ENCODE results near the gene RASA2. TPM values are rescaled to one million over a fixed set of nuclear protein-coding genes. Genes with fewer than 3 reads are reported as not detected.

Gene RASA2
- total and polyA plus RNA-seq, 2 experiments from 2014 or later, result 16.6 to 28.6 TPM

GRCh38 chr3:141507392-141508066 is 20.7 kb downstream of the RASA2 start:
- peak; percentile 65 for ATAC-seq
- TF ChIP-seq ETS1 (IDR thresholded peaks at IDR 0.05) (no peak), ZNF114 (CRISPR knock-in tag; IDR thresholded peaks at IDR 0.05) (no peak), EZH2phosphoT487 (IDR thresholded peaks at IDR 0.05; ENCODE audit: unreplicated experiment) (no peak), CTCF (conservative IDR thresholded peaks at IDR 0.05; ENCODE audit: low read depth in 2 of 2) (no peak), POLR2AphosphoS5 (IDR thresholded peaks at IDR 0.05; ENCODE audit: low read depth) (no peak), JUNB (IDR thresholded peaks at IDR 0.05; ENCODE audit: unreplicated experiment) (no peak), NANOG (IDR thresholded peaks at IDR 0.05; ENCODE audit: borderline replicate concordance) (no peak), ZNF462 (CRISPR knock-in tag; IDR thresholded peaks at IDR 0.05) (no peak), ZNF331 (CRISPR knock-in tag; IDR thresholded peaks at IDR 0.05; ENCODE audit: low read depth) (no peak), STAT1 (IDR thresholded peaks at IDR 0.05; ENCODE audit: unreplicated experiment) (no peak), REST (IDR thresholded peaks at IDR 0.05; ENCODE audit: unreplicated experiment) (no peak), CREB1 (CRISPR knock-in tag; IDR thresholded peaks at IDR 0.05; ENCODE audit: low read depth) (no peak)

More at GRCh38 chr3:141507392-141508066, 20.7 kb downstream of the RASA2 start:
- 0 out of 2 replicates have a peak overlapping the region, but pooled peaks have one; percentile 19 for H3K27ac Mint-ChIP-seq
- no peaks in the 10 kb centered on the region for H3K27me3 Mint-ChIP-seq (ENCODE audit: insufficient read depth, low read depth, poor library complexity)
- no peaks in the 10 kb centered on the region for H3K36me3 Mint-ChIP-seq (ENCODE audit: low read depth)
- no peak overlapping the region for H3K27ac ChIP-seq (ENCODE audit: low read depth)
- H3K9me3 Mint-ChIP-seq, result no peaks in the 10 kb centered on the region
- H3K36me3 ChIP-seq (ENCODE audit: insufficient read depth), result no peaks in the 10 kb centered on the region
- no peak overlapping the region for H3K4me2 ChIP-seq
- no peak overlapping the region for H3K4me3 ChIP-seq
- peaks cover 7% of the 10 kb centered on the region; the same call in 1 of the 2 replicates for H3K4me1 ChIP-seq (ENCODE audit: insufficient read depth)
- peaks cover 9% of the 10 kb centered on the region; the same call in 1 of the 2 replicates for H4K20me1 ChIP-seq (replicated peaks; ENCODE audit: insufficient read depth)
- peaks cover 8% of the 10 kb centered on the region; the same call in 2 of the 3 replicates for H3K4me1 Mint-ChIP-seq
- peaks cover 72% of the 10 kb centered on the region for H3K79me2 ChIP-seq (replicated peaks; ENCODE audit: insufficient read depth)
- H2AFZ ChIP-seq, result no peak overlapping the region
- H3K4me3 Mint-ChIP-seq, result no peak overlapping the region
- no peaks in the 10 kb centered on the region for H3K27me3 ChIP-seq (ENCODE audit: insufficient read depth)
- H3K9me2 ChIP-seq (ENCODE audit: insufficient read depth), result no peaks in the 10 kb centered on the region
- no peak for DNase-seq (ENCODE audit: low spot score)
- no peaks in the 10 kb centered on the region for H3F3A ChIP-seq (replicated peaks; ENCODE audit: low read depth)

Measured in GM23338 (cell line).